Endodermal cell (in vitro differentiated cells): ENCODE results near the gene HOMER2. TPM values are rescaled to one million over a fixed set of nuclear protein-coding genes. Genes with fewer than 3 reads are reported as not detected.
A peak's percentile ranks its signal among the peaks of the same experiment; 100 is the strongest.
"Not testable (repeated sequence)": the region's sequence is repeated elsewhere in the genome, so short reads cannot be mapped to it uniquely, and the experiment has no call there.

Source experiments
- DNase-seq: peaks from one replicate; pipeline ENCODE4 v3.0.0-alpha.2; 2017
- H3K27ac ChIP-seq: 2 replicates; pipeline ENCODE4 v1.5.1; 2013; ENCODE audit warnings: mild to moderate bottlenecking, low read depth, low read length, moderate library complexity
- H3K27me3 ChIP-seq: 2 replicates; pipeline ENCODE4 v1.6.1; 2013; ENCODE audit warnings: mild to moderate bottlenecking, low read length, moderate library complexity; ENCODE audit not compliant: insufficient read depth, control insufficient read depth, poor library complexity, severe bottlenecking
- H3K36me3 ChIP-seq: 2 replicates; pipeline ENCODE4 v1.7.0; 2013; ENCODE audit warnings: mild to moderate bottlenecking, low read length, moderate library complexity; ENCODE audit not compliant: control insufficient read depth, insufficient read depth
- H3K4me1 ChIP-seq: one replicate; pipeline ENCODE4 v1.7.0; 2013; ENCODE audit warnings: low read length; ENCODE audit not compliant: control insufficient read depth, insufficient read depth
- H3K4me3 ChIP-seq: 2 replicates; pipeline ENCODE4 v1.5.1; 2013; ENCODE audit warnings: mild to moderate bottlenecking, low read length, moderate library complexity
- H3K9ac ChIP-seq: 2 replicates; pipeline ENCODE4 v1.6.1; 2013; ENCODE audit warnings: mild to moderate bottlenecking, low read length, moderate library complexity; ENCODE audit not compliant: poor library complexity, severe bottlenecking; ENCODE audit errors: extremely low read depth
- H3K9me3 ChIP-seq: 2 replicates; pipeline ENCODE4 v1.6.1; 2013; ENCODE audit warnings: mild to moderate bottlenecking, low read length, moderate library complexity; ENCODE audit not compliant: control insufficient read depth
- H3K27ac Mint-ChIP-seq: 2 replicates; pipeline ENCODE4 v1.8.0; 2020; ENCODE audit warnings: mixed read lengths
- H3K27me3 Mint-ChIP-seq: 2 replicates; pipeline ENCODE4 v1.8.0; 2021; ENCODE audit warnings: mild to moderate bottlenecking, mixed read lengths; ENCODE audit not compliant: insufficient read depth
- H3K36me3 Mint-ChIP-seq: 2 replicates; pipeline ENCODE4 v1.8.0; 2020; ENCODE audit warnings: low read depth, mixed read lengths
- H3K4me1 Mint-ChIP-seq: 2 replicates; pipeline ENCODE4 v1.8.0; 2020; ENCODE audit warnings: mixed read lengths
- H3K4me3 Mint-ChIP-seq: 2 replicates; pipeline ENCODE4 v1.8.0; 2020; ENCODE audit warnings: mild to moderate bottlenecking, moderate library complexity, mixed read lengths
- H3K9me3 Mint-ChIP-seq: 2 replicates; pipeline ENCODE4 v1.8.0; 2020; ENCODE audit warnings: mild to moderate bottlenecking, mixed read lengths
- WGBS, 2 experiments: methylation state at CpG; one replicate each; pipeline versions ENCODE4 v1.1.5 to v1.1.7; 2013; ENCODE audit warnings: missing lambda C conversion rate in 2 of 2, mixed read lengths in 1 of 2; ENCODE audit not compliant: insufficient coverage in 1 of 2, insufficient read length in 1 of 2; 5-methylcytosine and 5-hydroxymethylcytosine counted together
- total RNA-seq, 2 donors: library from RNA; stranded (reverse); fragmentation: NEBNext Ultra II Directional in 1 of 2; extraction: Animal tissue kit (Norgen Biotek cat#: 25700) in 1 of 2; gene quantifications; 2 replicates in 1 of 2; 3 replicates in 1 of 2; pipeline ENCODE4 v1.2.1, GENCODE V29; 2021
- TF ChIP-seq, protein P1 (sequence below): fragments of 200-600 bp; sonication (generic); conservative IDR thresholded peaks from 2 replicates; pipeline ENCODE4 v1.5.0; 2021; ENCODE audit warnings: antibody characterized with exemption, mild to moderate bottlenecking

HOMER2 gene
- total RNA-seq, 2 donors from 2014 or later: 31.8 to 32.7 TPM

DNA sequence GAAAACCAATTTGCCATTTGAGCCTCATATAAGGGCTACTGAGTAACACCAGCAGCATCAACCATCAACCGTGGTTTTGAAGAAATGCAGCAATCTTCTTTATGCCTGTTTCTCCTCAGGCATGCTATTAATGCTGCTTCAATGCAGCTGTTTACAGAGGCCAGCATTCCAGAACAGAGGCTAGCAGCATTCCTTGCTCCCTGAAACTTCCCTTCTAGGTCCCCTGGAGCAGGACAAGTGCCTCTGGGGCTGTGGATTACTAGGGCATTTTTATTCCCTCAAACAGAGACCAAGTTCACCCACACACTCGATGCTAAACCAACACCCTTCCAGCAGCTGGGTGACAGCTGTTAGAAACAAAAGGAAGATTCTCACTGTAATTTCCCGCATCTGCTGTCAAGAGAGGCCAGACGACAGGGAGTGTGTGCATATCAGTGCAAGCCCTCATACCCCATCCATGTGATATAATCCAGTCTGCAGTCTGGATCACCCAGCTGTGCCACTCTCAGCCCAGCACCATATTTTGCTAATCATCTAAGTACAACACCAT is 57.5 kb downstream of the HOMER2 start:
- no peak overlapping the region for H3K4me3 Mint-ChIP-seq
- no peak overlapping the region for H3K4me3 ChIP-seq
- no peaks in the 10 kb centered on the region for H3K36me3 ChIP-seq
- H3K27ac ChIP-seq: no peak overlapping the region
- no peak overlapping the region for H3K9ac ChIP-seq
- TF ChIP-seq, protein P1, sequence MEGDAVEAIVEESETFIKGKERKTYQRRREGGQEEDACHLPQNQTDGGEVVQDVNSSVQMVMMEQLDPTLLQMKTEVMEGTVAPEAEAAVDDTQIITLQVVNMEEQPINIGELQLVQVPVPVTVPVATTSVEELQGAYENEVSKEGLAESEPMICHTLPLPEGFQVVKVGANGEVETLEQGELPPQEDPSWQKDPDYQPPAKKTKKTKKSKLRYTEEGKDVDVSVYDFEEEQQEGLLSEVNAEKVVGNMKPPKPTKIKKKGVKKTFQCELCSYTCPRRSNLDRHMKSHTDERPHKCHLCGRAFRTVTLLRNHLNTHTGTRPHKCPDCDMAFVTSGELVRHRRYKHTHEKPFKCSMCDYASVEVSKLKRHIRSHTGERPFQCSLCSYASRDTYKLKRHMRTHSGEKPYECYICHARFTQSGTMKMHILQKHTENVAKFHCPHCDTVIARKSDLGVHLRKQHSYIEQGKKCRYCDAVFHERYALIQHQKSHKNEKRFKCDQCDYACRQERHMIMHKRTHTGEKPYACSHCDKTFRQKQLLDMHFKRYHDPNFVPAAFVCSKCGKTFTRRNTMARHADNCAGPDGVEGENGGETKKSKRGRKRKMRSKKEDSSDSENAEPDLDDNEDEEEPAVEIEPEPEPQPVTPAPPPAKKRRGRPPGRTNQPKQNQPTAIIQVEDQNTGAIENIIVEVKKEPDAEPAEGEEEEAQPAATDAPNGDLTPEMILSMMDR: no peak
- H3K4me1 ChIP-seq: no peaks in the 10 kb centered on the region
- H3K9me3 ChIP-seq: no peaks in the 10 kb centered on the region
- H3K27me3 ChIP-seq: no peaks in the 10 kb centered on the region
- peak; percentile 67 for DNase-seq
- WGBS, 2 experiments: 40 to 51% methylated on average over 2 to 4 of the region's 4 CpGs
- H3K4me1 Mint-ChIP-seq: peaks cover 11% of the 10 kb centered on the region
- H3K27me3 Mint-ChIP-seq: no peaks in the 10 kb centered on the region
- H3K9me3 Mint-ChIP-seq: no peaks in the 10 kb centered on the region
- H3K27ac Mint-ChIP-seq: peak overlapping the region; percentile 25
- peaks cover 9% of the 10 kb centered on the region for H3K36me3 Mint-ChIP-seq

- not testable (repeated sequence) for DNase-seq, H3K9me3 Mint-ChIP-seq, H3K27ac Mint-ChIP-seq, H3K4me3 ChIP-seq, H3K4me3 Mint-ChIP-seq, H3K9me3 ChIP-seq, H3K27me3 ChIP-seq, H3K36me3 ChIP-seq, H3K27me3 Mint-ChIP-seq, H3K9ac ChIP-seq, H3K27ac ChIP-seq, H3K4me1 ChIP-seq
- Mint-ChIP-seq H3K4me1 (peaks cover 11% of the 10 kb centered on the region), H3K36me3 (peaks cover 22% of the 10 kb centered on the region)
- WGBS, 2 experiments: 95 to 96% methylated on average over 9 to 12 of the region's 12 CpGs
Measured at GRCh38 chr15:82893473-82893872, 59.0 kb downstream of the HOMER2 start.

GRCh38 chr15:82892573-82892972 is 59.9 kb downstream of the HOMER2 start:
- H3K27ac ChIP-seq: no peak overlapping the region
- TF ChIP-seq, protein P1: no peak
- H3K27me3 Mint-ChIP-seq: peaks cover 2% of the 10 kb centered on the region
- no peak for DNase-seq
- no peak overlapping the region for H3K27ac Mint-ChIP-seq
- H3K4me3 Mint-ChIP-seq: no peak overlapping the region
- H3K36me3 Mint-ChIP-seq: peaks cover 22% of the 10 kb centered on the region
- no peaks in the 10 kb centered on the region for H3K36me3 ChIP-seq
- no peak overlapping the region for H3K4me3 ChIP-seq
- H3K9me3 Mint-ChIP-seq: no peaks in the 10 kb centered on the region
- no peak overlapping the region for H3K9ac ChIP-seq
- no peaks in the 10 kb centered on the region for H3K27me3 ChIP-seq
- no peaks in the 10 kb centered on the region for H3K4me1 ChIP-seq
- H3K9me3 ChIP-seq: no peaks in the 10 kb centered on the region
- whole genome bisulfite sequencing, 2 experiments: 95 to 96% methylated on average over 4 to 9 of the region's 9 CpGs
- H3K4me1 Mint-ChIP-seq: peaks cover 11% of the 10 kb centered on the region

GRCh38 chr15:82890995-82891390 is 61.5 kb downstream of the HOMER2 start:
- H3K9ac ChIP-seq: no peak overlapping the region
- H3K4me1 ChIP-seq: no peaks in the 10 kb centered on the region
- Mint-ChIP-seq H3K9me3 (no peaks in the 10 kb centered on the region), H3K4me1 (peaks cover 11% of the 10 kb centered on the region), H3K27me3 (peaks cover 2% of the 10 kb centered on the region), H3K27ac (no peak overlapping the region), H3K36me3 (peaks cover 22% of the 10 kb centered on the region), H3K4me3 (no peak overlapping the region)
- no peaks in the 10 kb centered on the region for H3K36me3 ChIP-seq
- DNase-seq: no peak
- 80 to 95% methylated on average over 1 to 6 of the region's 6 CpGs for WGBS, 2 experiments
- TF ChIP-seq, protein P1: no peak
- no peak overlapping the region for H3K27ac ChIP-seq
- no peak overlapping the region for H3K4me3 ChIP-seq
- no peaks in the 10 kb centered on the region for H3K9me3 ChIP-seq
- no peaks in the 10 kb centered on the region for H3K27me3 ChIP-seq
